ENCODE measurements around the gene NTF4. TPM values are rescaled to one million over a fixed set of nuclear protein-coding genes. Genes with fewer than 3 reads are reported as not detected.
A peak's percentile ranks its signal among the peaks of the same experiment; 100 is the strongest.

NTF4 gene
- total and polyA plus RNA-seq, 2 of the 13 experiments (the other 11 are each of a cell fraction or from before 2014, with no cell fraction given): not detected

GRCh38 chr19:49103331-49104085 is 38.9 kb upstream of the NTF4 start:
- WGBS (ENCODE audit: low lambda C conversion rate): 94% methylated on average over 22 of the region's 33 CpGs

More at GRCh38 chr19:49103331-49104085, 38.9 kb upstream of the NTF4 start:
- TF ChIP-seq ZBTB49 (CRISPR knock-in tag; IDR thresholded peaks at IDR 0.05; ENCODE audit: borderline replicate concordance): no peak
- peak; percentile 56 for TF ChIP-seq RBFOX2 (IDR thresholded peaks at IDR 0.05; ENCODE audit: low read depth, low read length)
- peak; percentile 56 for TF ChIP-seq AGO2 (optimal IDR thresholded peaks at IDR 0.05; ENCODE audit: low read depth, low read length)
- TF ChIP-seq ZSCAN20 (CRISPR knock-in tag; IDR thresholded peaks at IDR 0.05; ENCODE audit: borderline replicate concordance): no peak
- no peak for TF ChIP-seq ZMAT5 (CRISPR knock-in tag; IDR thresholded peaks at IDR 0.05; ENCODE audit: borderline replicate concordance, low read depth)
- TF ChIP-seq TRAFD1 (CRISPR knock-in tag; IDR thresholded peaks at IDR 0.05; ENCODE audit: borderline replicate concordance): no peak
- H2AFZ ChIP-seq (ENCODE audit: low read length): no peak overlapping the region
- H3K9me3 ChIP-seq (ENCODE audit: low read length): no peaks in the 10 kb centered on the region
- no peaks in the 10 kb centered on the region for H3K27me3 ChIP-seq (ENCODE audit: control insufficient read depth in 1 of 2, insufficient read depth in 2 of 2, low read length in 2 of 2)
- peaks cover 38 to 89% of the 10 kb centered on the region in 2 experiments for H3K36me3 ChIP-seq (replicated peaks in 1 of 2; ENCODE audit: control insufficient read depth in 1 of 2, insufficient read depth in 2 of 2, low read length in 2 of 2)
- H3K4me2 ChIP-seq (ENCODE audit: low read depth, low read length): no peak overlapping the region
- in situ Hi-C loops (cut with HindIII; ENCODE audit: extremely low pct_ligation_motif_present, low pct_unique_long_range_greater_than_20kb) (no loop called here), intact Hi-C loops (cut with micrococcal nuclease; ENCODE audit: unreplicated experiment) (no loop called here)
- no peak for FAIRE-seq
- CTCF ChIA-PET (ENCODE audit: low intra/inter-chr PET ratio, low total read pairs): no interaction called here
- H3K4me1 ChIP-seq (ENCODE audit: insufficient read depth, low read length): no peaks in the 10 kb centered on the region
- BruUV-seq (replicated peaks): no TSS peak
- H4K20me1 ChIP-seq (ENCODE audit: insufficient read depth, low read length): peaks cover 26% of the 10 kb centered on the region
- POLR2A ChIA-PET: no interaction called here
- H3K27ac ChIP-seq (ENCODE audit: extremely low read length, insufficient read depth, low read length): no peak overlapping the region
- H3K9ac ChIP-seq (ENCODE audit: insufficient read depth, low read depth, low read length): no peak overlapping the region
- ATAC-seq: no peak
- H3K79me2 ChIP-seq (ENCODE audit: insufficient read depth, low read length): peaks cover 6% of the 10 kb centered on the region
- DNase-seq (ENCODE audit: low spot score): no peak
- H3K4me3 ChIP-seq (replicated peaks in 1 of 3; ENCODE audit: insufficient read depth in 1 of 3, low read depth in 2 of 3, low read length in 3 of 3): no peak overlapping the region

Data from HepG2 (cell line).